Hepatocyte (in vitro differentiated cells): Measurements from ENCODE around the gene ATP5MG. TPM values are rescaled to one million over a fixed set of nuclear protein-coding genes. Genes with fewer than 3 reads are reported as not detected.
"Not testable (repeated sequence)": the region's sequence is repeated elsewhere in the genome, so short reads cannot be mapped to it uniquely, and the experiment has no call there.

Experiments
- DNase-seq: peaks from one replicate; pipeline ENCODE4 v3.0.0-alpha.2; 2016; ENCODE audit warnings: low spot score
- H2AFZ ChIP-seq: fragments of 200-600 bp; sonication (generic); 2 replicates; pipeline ENCODE4 v1.6.0; 2016; ENCODE audit warnings: antibody characterized with exemption, mild to moderate bottlenecking
- H3K27ac ChIP-seq: fragments of 200-600 bp; sonication (generic); 2 replicates; pipeline ENCODE4 v1.5.1; 2016; ENCODE audit warnings: mild to moderate bottlenecking
- H3K27me3 ChIP-seq: fragments of 200-600 bp; sonication (generic); 2 replicates; pipeline ENCODE4 v1.6.1; 2016
- H3K36me3 ChIP-seq: fragments of 200-600 bp; sonication (generic); replicated peaks from 2 replicates; pipeline ENCODE4 v1.5.1; 2016; ENCODE audit warnings: low read depth; ENCODE audit not compliant: insufficient read depth
- H3K4me1 ChIP-seq: fragments of 200-600 bp; sonication (generic); 2 replicates; pipeline ENCODE4 v1.5.1; 2016; ENCODE audit warnings: mild to moderate bottlenecking, moderate library complexity; ENCODE audit not compliant: insufficient read depth
- H3K4me2 ChIP-seq: fragments of 200-600 bp; sonication (generic); 2 replicates; pipeline ENCODE4 v1.6.0; 2016
- H3K4me3 ChIP-seq: fragments of 200-600 bp; sonication (generic); 2 replicates; pipeline ENCODE4 v1.5.1; 2016; ENCODE audit warnings: mild to moderate bottlenecking
- H3K79me2 ChIP-seq: fragments of 200-600 bp; sonication (generic); 2 replicates; pipeline ENCODE4 v1.6.0; 2017; ENCODE audit warnings: mild to moderate bottlenecking
- H3K9me2 ChIP-seq: fragments of 200-600 bp; sonication (generic); replicated peaks from 2 replicates; pipeline ENCODE4 v1.6.0; 2017; ENCODE audit warnings: mild to moderate bottlenecking; ENCODE audit not compliant: insufficient read depth
- H3K9me3 ChIP-seq: fragments of 200-600 bp; sonication (generic); 2 replicates; pipeline ENCODE4 v1.5.1; 2016; ENCODE audit warnings: low read depth, mild to moderate bottlenecking
- H4K20me1 ChIP-seq: fragments of 200-600 bp; sonication (generic); 2 replicates; pipeline ENCODE4 v1.6.0; 2016; ENCODE audit warnings: mild to moderate bottlenecking; ENCODE audit not compliant: insufficient read depth, poor library complexity, severe bottlenecking
- CTCF ChIP-seq: fragments of 200-600 bp; sonication (generic); IDR thresholded peaks from 2 replicates; pipeline ENCODE4 v1.5.1; 2016; ENCODE audit warnings: antibody characterized with exemption, mild to moderate bottlenecking; ENCODE audit not compliant: poor library complexity
- EZH2 ChIP-seq: fragments of 200-600 bp; sonication (generic); IDR thresholded peaks from 2 replicates; pipeline ENCODE4 v1.6.1; 2016; ENCODE audit warnings: antibody characterized with exemption, mild to moderate bottlenecking, borderline replicate concordance
- EZH2phosphoT487 ChIP-seq: fragments of 200-600 bp; sonication (generic); IDR thresholded peaks from one replicate; pipeline ENCODE4 v1.6.1; 2018; ENCODE audit warnings: antibody characterized with exemption, mild to moderate bottlenecking, low read depth, moderate library complexity; ENCODE audit not compliant: unreplicated experiment, severe bottlenecking
- WGBS: methylation state at CpG from one replicate; pipeline ENCODE4 v1.1.6; 2016; ENCODE audit warnings: low lambda C conversion rate; ENCODE audit errors: missing lambda C conversion rate; 5-methylcytosine and 5-hydroxymethylcytosine counted together
- polyA plus RNA-seq: library from polyadenylated mRNA; unstranded; fragments of >200 nt; fragmentation: Nextera tagmentation; extraction: Ambion mirVana; gene quantifications from 2 replicates; pipeline ENCODE4 v1.2.1, GENCODE V29; 2016
- total RNA-seq: library from RNA; depleted of rRNA; stranded (reverse); fragments of >200 nt; gene quantifications from 2 replicates; pipeline ENCODE4 v1.2.3, GENCODE V29; 2014

ATP5MG gene
- total and polyA plus RNA-seq, 2 experiments from 2014 or later = 64.7 to 471 TPM

- DNase-seq = no peak
- no peaks in the 10 kb centered on the region for H3K9me3 ChIP-seq
- no peak overlapping the region for H2AFZ ChIP-seq
- no peak overlapping the region for H3K4me2 ChIP-seq
- no peak for TF ChIP-seq EZH2
- no peak overlapping the region for H3K27ac ChIP-seq
- no peaks in the 10 kb centered on the region for H3K36me3 ChIP-seq
- H3K4me3 ChIP-seq = no peak overlapping the region
- no peaks in the 10 kb centered on the region for H3K9me2 ChIP-seq
- no peaks in the 10 kb centered on the region for H3K27me3 ChIP-seq
- peaks cover 11% of the 10 kb centered on the region for H3K4me1 ChIP-seq
- WGBS = 78% methylated on average over 3 of the region's 3 CpGs
- peaks cover 25% of the 10 kb centered on the region for H3K79me2 ChIP-seq
- peaks cover 11% of the 10 kb centered on the region for H4K20me1 ChIP-seq
Measured at GRCh38 chr11:118398791-118399559, 2.4 kb upstream of the ATP5MG start.

GRCh38 chr11:118401880-118402590, 629 bp downstream of the ATP5MG start:
- Histone ChIP-seq H3K4me3 (peak overlapping the region; percentile 79), H3K36me3 (no peaks in the 10 kb centered on the region), H4K20me1 (peaks cover 30% of the 10 kb centered on the region), H3K79me2 (peaks cover 56% of the 10 kb centered on the region), H3K4me2 (peak overlapping the region; percentile 69), H3K27me3 (no peaks in the 10 kb centered on the region), H3K27ac (peak overlapping the region; percentile 91), H3K9me2 (no peaks in the 10 kb centered on the region), H3K4me1 (peaks cover 11% of the 10 kb centered on the region), H3K9me3 (no peaks in the 10 kb centered on the region), H2AFZ (peak overlapping the region; percentile 55)
- DNase-seq = peak; percentile 44
- no peak for TF ChIP-seq CTCF
- no peak for TF ChIP-seq EZH2phosphoT487
- TF ChIP-seq EZH2 = no peak
- WGBS = 4% methylated on average over 22 of the region's 22 CpGs

GRCh38 chr11:118402594-118402993, 1.2 kb downstream of the ATP5MG start:
- Histone ChIP-seq H4K20me1 (peaks cover 30% of the 10 kb centered on the region), H3K4me1 (peaks cover 11% of the 10 kb centered on the region), H3K79me2 (peaks cover 61% of the 10 kb centered on the region), H3K27ac (peak overlapping the region; percentile 91), H3K4me2 (peak overlapping the region; percentile 69), H3K4me3 (peak overlapping the region; percentile 79)
- not testable (repeated sequence) for DNase-seq, H3K36me3 ChIP-seq, H2AFZ ChIP-seq, H3K9me3 ChIP-seq, H3K27me3 ChIP-seq, H3K9me2 ChIP-seq
- WGBS = 89% methylated on average over 7 of the region's 7 CpGs

- H3K36me3 ChIP-seq = no peaks in the 10 kb centered on the region
Measured at GRCh38 chr11:118406599-118407166, 5.3 kb downstream of the ATP5MG start.

More at GRCh38 chr11:118406599-118407166, 5.3 kb downstream of the ATP5MG start:
- 94% methylated on average over 7 of the region's 7 CpGs for WGBS
- H2AFZ ChIP-seq = no peak overlapping the region
- H3K27ac ChIP-seq = no peak overlapping the region
- H3K4me1 ChIP-seq = peaks cover 11% of the 10 kb centered on the region
- no peak overlapping the region for H3K4me3 ChIP-seq
- H3K4me2 ChIP-seq = no peak overlapping the region
- peaks cover 30% of the 10 kb centered on the region for H4K20me1 ChIP-seq
- no peaks in the 10 kb centered on the region for H3K9me3 ChIP-seq
- peaks cover 65% of the 10 kb centered on the region for H3K79me2 ChIP-seq
- no peaks in the 10 kb centered on the region for H3K27me3 ChIP-seq
- no peak for TF ChIP-seq EZH2phosphoT487
- TF ChIP-seq CTCF = no peak
- no peak for TF ChIP-seq EZH2
- no peaks in the 10 kb centered on the region for H3K9me2 ChIP-seq
- DNase-seq = no peak
